NCI-H1694 (cell line): ENCODE results near the gene TAF15.

Experiments used
- DNase-seq: peaks from one replicate; lab custom pipeline; 2025; lab: John Stamatoyannopoulos, UW

Gene TAF15

DNA sequence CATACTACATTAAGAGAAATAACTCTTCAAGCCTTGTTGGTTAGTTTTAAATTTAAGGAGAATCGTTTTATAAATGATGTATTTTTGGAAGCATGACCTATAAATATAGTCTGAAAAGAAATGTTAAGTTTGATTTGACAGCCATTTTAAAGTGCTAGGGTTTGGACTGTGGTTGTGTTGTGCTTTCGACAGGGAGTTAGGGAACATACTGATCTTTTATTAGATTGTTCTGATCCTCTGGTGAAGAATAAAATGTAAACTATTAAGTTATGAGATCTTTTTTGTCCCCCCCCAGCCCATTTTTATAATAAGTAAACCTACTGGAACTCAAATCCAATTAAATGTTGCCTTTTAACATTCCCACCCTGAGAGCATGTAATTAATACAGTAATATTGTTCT is 12.0 kb downstream of the TAF15 start:
- no peak for DNase-seq

DNA sequence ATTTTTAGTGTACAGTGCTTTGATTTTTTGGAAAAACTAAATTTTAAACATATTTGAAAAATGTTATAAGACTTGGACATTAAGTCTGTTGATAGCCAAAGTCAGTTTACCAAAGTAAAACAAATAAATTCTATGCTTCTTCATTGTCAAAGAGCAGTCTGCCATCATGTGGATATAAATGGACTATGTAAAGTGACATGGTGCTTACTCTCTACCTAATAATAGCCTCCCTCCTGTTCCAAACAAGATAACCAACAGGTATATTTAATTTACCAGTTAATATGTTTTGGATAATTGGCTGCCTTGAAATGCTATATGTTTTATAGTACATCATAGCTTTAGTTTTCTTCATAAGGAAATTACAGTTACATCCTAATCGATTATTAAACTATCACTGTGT is 15.9 kb downstream of the TAF15 start:
- no peak for DNase-seq

DNA sequence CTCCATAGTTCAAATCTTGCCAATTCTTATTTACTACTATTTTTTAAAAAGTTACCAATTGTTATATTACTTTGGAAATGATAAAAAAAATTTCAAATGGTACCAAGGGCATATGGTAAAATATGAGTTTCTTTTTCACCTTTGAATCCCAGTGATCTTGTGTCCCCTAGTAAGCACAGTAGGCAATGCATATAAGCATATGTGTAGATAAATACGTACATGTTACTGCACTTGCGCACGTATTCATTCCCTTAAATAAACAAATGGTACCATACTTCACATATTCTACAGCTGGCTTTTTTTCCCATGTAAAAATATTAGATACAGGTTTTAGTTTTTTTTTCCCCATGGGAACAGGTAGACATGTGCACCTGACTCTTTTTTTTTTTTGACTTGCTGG is 31.8 kb downstream of the TAF15 start:
- no peak for DNase-seq

DNA sequence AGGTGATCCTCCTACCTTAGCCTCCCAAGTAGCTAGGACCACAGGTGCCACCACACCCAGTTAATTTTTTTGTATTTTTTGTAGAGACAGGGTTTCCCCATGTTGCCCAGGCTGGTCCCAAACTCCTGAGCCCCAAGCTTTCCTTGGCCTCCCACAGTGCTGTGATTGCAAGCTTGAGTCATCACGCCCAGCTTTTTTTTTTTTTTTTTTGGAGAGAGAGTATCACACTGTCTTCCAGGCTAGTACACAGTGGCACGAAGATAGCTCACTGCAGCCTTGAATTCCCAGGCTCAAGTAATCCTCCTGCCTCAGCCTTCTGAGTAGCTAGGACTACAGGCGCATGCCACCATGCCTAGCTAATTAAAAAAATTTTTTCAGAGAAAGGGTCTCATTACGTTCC is 32.2 kb downstream of the TAF15 start:
- no peak for DNase-seq

DNA sequence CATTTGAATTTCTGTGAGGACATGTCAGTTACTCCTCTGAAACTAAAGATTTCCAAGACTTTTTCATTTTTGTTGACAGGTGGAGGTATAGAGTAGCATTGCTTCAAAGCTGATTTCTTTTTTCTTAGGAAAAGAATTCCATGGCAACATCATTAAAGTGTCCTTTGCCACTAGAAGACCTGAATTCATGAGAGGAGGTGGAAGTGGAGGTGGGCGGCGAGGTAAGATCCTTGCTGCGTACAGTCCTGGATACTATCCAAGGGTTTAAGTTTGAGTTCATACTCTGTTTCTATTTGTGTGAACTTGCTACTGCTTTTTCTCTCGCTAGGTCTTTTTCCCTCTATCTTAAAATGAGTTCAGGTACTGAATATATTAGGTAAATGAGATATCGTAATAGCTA is 33.0 kb downstream of the TAF15 start:
- no peak for DNase-seq

DNA sequence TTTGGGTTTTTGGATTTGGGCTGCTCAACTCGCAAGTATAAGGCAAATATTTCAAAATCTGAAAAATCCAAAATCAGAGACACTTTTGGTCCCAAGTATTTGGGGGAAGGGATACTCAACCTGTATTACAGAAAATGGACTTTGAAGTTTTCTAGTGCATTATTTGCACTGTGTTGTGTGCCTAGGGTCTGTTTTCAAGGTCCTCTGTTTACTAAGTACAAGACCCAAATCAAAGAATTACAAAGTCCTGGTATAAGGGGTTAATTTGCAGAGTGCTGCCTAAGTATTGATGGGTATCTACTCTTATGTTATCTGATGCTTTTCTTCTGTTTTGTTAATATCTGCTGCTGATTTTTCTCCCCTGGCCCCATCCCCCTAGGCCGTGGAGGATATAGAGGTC is 34.4 kb downstream of the TAF15 start:
- DNase-seq: no peak

DNA sequence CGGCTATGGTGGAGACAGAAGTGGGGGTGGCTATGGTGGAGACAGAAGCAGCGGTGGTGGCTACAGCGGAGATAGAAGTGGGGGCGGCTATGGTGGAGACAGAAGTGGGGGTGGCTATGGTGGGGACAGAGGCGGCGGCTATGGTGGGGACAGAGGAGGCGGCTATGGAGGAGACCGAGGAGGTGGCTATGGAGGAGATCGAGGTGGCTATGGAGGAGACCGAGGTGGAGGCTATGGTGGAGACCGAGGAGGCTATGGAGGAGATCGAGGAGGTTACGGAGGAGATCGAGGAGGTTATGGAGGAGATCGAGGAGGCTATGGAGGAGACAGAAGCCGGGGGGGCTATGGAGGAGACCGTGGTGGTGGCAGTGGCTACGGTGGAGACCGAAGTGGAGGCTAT is 35.3 kb downstream of the TAF15 start:
- DNase-seq: no peak

DNA sequence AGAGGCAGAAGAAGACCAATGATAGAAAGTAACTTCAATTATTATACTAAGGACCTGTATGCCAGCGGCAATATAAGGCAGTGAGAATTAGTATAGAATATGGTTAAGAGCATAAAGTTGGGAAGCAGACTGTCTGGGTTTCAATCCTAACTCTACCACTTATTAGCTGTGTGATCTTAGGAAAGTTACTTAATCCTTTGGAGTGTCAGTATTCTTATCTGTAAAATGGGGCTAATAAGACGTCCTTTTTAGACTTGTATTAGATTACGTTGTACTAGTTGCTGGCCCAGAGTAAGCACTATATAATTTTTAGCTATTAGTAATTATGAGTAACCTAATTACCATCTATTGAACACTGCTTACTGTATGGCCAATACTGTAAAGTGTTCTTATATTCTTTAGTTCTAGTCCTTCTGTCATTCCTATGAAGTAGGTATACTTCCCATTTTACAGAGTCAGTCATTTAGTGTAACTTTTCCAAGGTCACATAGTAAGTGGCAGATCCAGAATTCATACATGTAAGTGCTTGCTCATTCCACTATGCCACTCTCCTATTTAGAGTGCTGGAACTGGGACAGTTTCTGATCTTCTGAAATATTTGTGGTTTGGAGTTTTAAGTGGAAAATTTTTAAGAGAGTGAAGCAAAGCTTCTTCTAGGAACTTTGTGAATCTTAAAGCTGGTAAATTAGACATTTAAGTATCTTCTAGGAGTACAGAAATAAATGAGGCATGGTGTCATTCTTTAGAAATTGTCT is 36.9 kb downstream of the TAF15 start:
- DNase-seq: no peak

DNA sequence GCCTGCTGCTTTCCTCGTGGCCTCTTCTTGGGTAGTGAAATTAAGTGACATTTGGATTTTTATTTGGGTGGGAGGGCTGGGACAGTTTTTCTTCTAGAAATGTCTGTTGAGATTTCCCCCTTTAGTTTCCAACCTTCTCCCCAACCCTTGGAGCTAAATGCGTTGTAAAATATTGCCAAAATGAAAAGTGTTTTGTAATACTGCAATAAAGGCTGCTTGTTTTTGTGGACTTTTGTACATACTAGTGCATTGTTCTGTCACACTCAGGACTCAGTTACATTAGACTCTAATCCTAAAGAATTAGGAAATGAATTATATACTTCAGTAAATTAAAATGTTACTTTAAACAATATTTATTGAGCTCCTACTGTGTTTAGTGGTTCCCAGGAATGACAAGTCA is 37.7 kb downstream of the TAF15 start:
- no peak for DNase-seq

DNA sequence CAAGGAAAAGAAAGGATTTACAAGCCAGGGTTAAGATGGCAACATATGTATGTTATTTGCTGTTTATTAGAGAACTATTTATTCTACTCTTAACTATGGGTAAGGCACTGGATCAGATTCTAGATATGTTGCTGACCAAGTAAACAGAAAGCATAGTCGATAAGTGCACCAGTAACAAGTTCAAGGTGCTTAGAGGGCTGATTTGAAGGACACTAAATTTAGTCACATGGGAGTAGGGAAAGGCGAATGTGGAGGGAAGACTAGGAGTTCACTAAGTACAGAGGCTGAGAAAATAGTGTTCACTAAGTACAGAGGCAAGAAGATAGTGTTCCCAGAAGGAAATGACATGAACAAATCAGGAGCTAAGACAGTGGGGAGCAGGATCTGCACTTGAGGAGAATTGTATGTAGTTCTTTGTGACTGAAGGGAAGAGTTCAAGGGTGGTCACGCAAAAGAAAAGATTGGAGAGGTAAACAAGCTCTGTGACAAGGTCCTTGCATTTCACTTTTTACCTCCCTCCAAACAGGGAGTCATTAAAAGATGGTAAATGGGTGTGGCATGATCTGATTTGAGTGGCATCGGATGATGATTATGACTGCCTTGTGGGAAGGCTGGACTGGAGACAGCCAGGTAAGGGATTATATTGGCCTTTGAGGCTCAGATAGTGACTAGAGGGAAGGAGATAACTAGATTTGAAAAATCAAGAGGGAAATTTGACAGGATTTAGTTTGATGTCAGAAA is 38.5 kb downstream of the TAF15 start:
- no peak for DNase-seq

DNA sequence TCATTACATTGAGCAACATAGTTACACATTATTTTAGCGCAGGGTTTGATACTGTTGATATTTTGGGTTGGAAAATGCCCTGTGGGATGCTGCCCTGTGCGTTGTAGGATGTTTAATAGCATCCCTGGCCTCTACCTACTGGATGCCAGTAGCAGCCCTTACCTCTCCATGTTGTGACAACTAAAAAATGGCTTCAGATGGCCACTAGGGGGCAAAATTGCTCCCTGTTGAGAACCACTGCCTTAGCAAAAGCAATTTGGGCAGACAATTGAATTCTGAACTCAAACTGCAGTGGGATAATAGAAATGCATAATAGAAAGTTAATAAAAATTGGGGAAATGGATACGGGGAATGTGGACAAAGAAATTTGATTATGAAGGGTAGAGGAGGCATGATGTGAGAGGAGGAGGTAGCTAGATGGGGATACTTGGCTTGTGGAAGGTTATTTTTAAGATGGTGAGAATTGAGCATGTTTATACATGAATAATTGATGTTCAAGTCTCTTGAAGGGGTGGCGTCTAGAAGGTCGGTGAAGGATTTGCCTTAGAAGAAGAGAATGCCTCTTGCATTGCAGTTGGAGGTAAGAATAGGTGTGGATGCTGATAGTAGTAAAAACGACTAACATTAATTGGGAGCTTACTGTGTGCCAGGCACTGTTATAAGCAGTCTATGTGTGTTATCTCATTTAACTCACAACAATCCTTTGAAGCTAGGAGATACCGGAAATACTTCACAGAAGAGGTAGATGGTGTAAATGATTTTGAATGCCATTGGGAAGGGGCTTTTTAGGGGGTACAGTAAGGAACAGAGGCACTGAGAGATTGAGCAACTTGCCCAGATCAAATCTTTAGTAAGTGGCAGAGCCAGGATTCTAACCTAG is 40.4 kb downstream of the TAF15 start:
- peak; percentile 76 for DNase-seq

DNA sequence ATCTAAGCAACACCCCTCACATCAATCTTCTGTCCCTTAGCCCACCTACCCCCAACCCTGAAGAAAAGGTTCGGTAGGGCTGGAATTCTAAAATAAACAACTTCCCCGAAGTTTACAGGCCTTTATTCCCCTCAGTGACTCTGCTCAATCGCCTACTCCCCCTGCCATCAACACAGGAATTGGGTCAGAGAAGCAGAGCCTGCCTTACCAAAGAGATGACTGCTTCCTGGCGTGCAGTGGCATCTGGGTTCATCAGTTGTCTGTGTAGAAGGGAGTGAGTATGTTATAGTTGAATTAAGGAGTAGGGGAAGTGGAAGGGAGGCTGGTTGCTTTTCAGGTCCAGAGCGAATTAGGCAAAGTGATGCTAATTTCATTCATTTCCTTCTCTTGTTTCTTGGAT is 46.7 kb downstream of the TAF15 start:
- no peak for DNase-seq

DNA sequence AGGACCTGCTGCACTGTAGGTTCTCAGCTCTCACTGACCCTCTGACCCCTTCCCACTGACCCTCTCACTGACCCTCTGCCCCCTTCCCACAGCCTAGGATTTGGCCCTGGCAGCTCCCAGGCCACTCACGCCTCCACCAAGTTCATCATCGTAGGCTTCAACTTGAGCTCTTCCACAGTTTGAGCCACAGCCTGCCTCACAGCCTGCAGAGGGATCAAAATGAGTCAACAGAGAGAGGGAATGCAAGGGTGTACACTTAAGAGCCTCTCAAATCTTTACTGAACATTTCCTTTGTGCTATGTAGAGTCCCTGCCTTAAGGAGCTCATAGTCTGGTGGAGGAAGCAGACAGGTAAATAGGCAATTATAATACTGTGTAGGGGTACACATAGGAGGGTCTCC is 47.3 kb downstream of the TAF15 start:
- no peak for DNase-seq

DNA sequence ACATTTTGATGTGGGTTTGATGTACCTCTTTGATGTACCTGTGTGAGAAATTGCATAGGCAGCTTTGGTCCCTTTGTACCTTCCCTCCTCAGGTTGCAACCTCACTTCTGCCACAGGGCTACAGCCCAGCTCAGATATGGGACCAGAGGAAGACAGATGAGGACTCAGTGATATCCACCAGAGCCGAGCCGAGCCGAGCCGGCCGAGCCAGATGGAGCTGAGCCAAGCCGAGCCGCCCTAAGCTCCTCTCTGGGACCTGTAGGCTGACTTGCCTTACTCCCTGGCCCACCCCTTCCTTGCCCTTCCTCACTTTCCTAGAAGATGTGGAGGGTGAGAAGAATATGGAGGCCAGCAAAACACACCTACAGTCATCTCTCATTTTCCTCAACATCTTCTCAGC is 55.6 kb downstream of the TAF15 start:
- no peak for DNase-seq

DNA sequence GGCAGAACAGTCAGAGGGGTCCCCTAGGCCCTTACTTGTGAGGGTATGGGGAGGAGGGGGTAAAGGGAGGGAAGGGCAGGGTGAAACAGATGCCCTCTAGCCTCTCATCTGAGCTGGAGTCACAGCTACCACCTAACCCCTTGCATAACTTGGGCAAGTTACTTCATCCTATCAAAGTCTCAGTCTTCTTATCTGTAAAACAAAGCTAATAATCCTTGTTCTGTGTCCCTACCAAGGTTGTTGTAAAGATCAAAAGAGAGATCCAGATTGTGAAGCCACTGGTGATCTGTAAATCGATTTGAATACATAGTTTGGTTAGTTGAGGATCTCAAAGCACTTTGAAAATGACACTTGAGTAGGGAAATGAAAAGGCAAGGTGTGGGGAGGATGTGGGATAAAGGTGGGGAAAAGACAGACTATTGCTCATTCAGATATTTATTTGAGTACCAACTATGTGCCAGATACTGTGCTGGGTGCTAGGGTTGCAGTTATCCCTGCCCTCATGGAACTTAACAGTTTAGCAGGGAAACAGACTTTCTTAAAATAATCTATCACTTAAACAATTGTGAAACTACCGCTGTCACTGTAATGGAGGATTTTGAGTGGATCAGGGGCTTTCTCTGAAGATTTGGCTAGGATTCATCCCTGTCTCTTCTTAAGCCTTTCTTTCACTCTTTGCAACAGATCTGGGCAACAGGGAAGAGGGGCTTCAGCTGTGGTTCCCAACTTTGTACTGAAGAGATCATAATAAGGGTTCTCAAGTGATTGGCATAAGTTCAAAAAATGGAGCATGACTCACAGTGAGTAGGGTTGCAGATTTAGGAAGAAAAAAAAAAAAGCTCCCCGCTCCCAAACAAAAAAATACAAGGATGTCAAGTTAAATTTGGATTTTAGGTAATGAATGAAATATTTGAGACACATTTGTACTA is 56.4 kb downstream of the TAF15 start:
- no peak for DNase-seq

DNA sequence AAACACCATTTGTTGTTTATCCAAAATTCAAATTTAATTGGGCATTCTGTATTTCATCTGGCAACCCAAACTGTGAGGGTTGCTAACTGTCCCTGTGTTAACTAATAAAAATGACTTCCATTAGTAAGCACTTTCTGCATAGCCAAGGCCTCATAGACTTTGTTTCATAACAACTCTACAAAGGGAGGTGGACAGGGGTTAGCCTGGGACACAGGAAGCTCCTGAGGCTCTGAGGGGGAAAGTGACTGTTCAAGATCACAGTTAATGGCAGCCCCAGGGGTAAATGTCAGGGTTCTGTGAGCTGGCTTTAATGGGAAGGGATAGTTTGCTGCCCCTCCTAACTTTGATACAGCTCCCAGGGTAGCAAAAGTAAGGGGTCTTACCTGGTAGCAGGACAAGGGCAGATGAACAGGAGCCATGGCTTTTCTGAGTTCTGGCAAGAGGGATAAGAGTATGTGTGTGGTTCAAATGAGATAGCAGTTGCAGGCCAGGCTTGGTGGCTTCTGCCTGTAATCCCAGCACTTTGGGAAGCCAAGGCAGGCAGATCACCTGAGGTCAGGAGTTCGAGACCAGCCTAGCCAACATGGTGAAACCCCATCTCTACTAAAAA is 57.2 kb downstream of the TAF15 start:
- DNase-seq: no peak

DNA sequence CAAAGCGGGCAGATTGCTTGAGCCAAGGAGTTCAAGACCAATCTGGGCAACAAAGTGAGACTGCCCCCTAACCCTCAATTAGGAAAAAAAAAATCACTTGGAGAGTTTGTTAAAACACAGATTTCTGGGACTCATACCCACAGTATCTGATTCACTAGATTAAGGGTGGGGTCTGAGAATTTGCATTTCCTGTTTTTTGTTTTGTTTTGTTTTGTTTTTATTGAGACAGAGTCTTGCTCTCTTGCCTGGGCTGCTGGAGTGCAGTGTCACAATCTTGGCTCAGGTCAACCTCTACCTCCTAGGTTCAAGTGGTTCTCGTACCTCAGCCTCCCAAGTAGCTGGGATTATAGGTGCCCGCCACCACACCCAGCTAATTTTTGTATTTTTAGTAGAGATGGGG is 58.3 kb downstream of the TAF15 start:
- DNase-seq: no peak

DNA sequence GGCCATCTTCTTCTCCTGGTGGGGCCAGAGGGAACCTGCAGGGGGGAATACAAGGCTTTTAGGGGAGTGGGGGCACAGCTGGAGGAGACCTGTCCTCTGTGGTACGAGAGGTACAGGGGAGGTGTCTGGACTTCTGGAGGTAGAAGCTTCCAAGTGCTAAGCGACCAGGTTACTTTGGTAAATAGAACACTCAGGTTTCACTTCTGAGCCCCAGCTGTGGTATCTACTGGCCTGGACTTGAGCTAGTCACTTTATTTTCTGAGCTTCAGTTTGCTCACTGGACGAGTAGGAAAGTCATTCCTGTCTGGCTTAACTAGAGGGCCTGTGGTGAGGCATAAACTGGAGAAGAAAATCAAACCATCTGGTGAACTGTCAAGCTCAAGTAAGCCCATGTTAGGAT is 59.5 kb downstream of the TAF15 start, which contains the start of gene HEATR9:
TSS of gene HEATR9 (minus strand) at position 155 of the 400 bp plus-strand sequence. CDS start at position 6, 149 bp downstream.
- DNase-seq: no peak

DNA sequence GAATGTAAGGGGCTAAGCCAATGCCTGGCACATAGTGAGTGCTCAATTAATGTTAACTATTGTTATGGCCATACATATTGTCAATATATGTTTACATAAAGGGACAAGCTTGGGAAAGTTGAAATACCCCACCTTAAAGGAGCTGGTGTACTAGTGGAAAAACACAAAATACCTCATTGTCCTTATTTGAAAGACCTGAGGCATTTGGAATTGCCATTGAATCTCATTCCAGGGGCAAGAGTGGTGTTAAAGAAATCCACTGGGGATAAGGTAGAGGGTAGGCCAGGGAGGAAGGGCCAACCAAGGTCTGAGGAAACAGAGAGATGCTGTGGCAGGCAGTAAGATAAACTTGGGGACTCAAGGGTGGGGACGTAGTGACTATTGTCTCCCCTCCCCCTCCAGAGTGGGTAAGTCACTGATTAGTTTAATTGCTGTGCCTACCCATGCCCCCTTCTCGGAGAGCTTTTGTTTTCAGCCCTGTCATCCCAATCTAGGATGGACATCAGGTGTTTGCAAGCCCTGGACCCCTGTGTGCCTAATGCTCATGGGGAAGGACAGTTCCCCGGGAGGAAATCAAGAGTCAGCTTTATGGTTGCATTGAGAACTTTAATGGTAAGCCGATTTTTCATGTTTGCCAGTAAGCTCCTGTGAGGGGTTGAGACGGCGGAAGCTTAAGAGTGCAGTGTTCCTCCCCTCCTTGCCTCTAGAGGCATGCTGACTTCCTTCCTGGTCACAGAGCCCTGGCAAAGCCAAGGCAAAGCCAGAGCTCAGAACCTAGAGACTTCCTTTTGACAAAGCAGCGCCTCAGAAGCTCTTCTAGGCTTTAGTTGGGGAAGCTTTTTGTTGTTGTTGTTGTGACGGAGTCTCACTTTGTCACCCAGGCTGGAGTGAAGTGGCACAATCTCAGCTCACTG is 61.9 kb downstream of the TAF15 start:
- DNase-seq: no peak
